HFFc6 (cell line): ENCODE measurements around the gene CAVIN1. TPM values are rescaled to one million over a fixed set of nuclear protein-coding genes. Genes with fewer than 3 reads are reported as not detected.

ENCODE experiments used
- DNase-seq: peaks from one replicate; pipeline ENCODE4 v3.0.0-alpha.2; 2018
- H3K27ac Mint-ChIP-seq: 2 replicates; pipeline ENCODE4 v1.8.0; 2020; ENCODE audit warnings: mild to moderate bottlenecking, mixed read lengths
- H3K27me3 Mint-ChIP-seq: 2 replicates; pipeline ENCODE4 v1.8.0; 2021; ENCODE audit warnings: mild to moderate bottlenecking, moderate library complexity, mixed read lengths; ENCODE audit not compliant: insufficient read depth
- H3K36me3 Mint-ChIP-seq: 2 replicates; pipeline ENCODE4 v1.8.0; 2021; ENCODE audit warnings: low read depth, mixed read lengths
- H3K4me1 Mint-ChIP-seq: 2 replicates; pipeline ENCODE4 v1.8.0; 2020; ENCODE audit warnings: low read depth, mixed read lengths
- H3K4me3 Mint-ChIP-seq: 2 replicates; pipeline ENCODE4 v1.8.0; 2020; ENCODE audit warnings: mild to moderate bottlenecking, moderate library complexity, mixed read lengths
- H3K9me3 Mint-ChIP-seq: 2 replicates; pipeline ENCODE4 v1.8.0; 2020; ENCODE audit warnings: mild to moderate bottlenecking, mixed read lengths
- total RNA-seq, 6 experiments: library from RNA; stranded (reverse); fragmentation: NEBNext Ultra II Directional; extraction: Animal tissue kit (Norgen Biotek cat#: 25700); gene quantifications; 2 replicates in 1 of 6; 3 replicates in 5 of 6; pipeline ENCODE4 v1.2.3, GENCODE V29; 2021
- TF ChIP-seq, protein P1 (sequence below): fragments of 200-600 bp; sonication (generic); IDR thresholded peaks from 2 replicates; pipeline ENCODE4 v1.5.0; 2021; ENCODE audit warnings: antibody characterized with exemption, mild to moderate bottlenecking

CAVIN1 gene
- total RNA-seq, 6 experiments from 2014 or later = 1,059 to 1,221 (median 1,100) TPM

DNA sequence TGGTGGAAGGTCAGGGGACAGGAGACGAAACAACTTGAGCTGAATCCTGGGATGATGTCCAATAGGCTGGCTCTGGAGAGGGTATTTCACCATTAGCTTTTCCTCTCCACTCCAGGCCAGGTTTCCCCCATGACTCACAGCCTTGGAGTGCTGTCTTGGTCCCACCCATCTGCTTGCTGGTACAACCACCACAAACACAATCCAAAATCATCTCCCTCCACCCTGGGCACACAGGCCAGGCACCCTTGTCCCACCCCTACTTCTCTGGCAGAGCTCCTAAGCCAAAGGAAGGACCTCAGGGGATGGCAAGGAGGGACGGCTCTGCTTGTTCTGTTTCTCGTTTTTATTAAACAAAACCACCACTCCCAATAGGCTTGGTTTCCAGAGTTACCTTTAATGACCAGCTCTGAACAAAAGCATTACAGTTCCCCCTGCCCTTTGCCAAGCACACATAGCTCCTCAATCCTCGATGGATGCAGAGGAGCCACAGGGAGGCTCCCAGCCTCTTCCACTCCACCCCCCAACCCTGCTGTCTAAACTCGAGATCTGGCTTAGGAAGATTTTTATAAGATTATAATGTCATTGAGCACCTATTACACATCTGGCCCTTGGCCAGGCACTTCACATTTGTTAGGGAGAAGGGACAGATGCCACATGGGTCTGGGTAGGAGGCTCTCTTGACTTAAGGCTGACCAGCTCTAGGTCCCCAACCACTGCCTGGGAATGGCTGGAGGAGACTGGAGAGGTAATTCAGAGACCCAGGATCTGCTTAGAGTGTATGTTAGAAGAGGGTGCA, 13.3 kb downstream of the CAVIN1 start:
- H3K27me3 Mint-ChIP-seq = no peaks in the 10 kb centered on the region; the same call in 1 of the 2 replicates
- peaks cover 76% of the 10 kb centered on the region for H3K4me1 Mint-ChIP-seq
- H3K4me3 Mint-ChIP-seq = peak overlapping the region; percentile 69
- peaks cover 24% of the 10 kb centered on the region for H3K36me3 Mint-ChIP-seq
- H3K9me3 Mint-ChIP-seq = no peaks in the 10 kb centered on the region
- DNase-seq = peak; percentile 84
- TF ChIP-seq, protein P1, sequence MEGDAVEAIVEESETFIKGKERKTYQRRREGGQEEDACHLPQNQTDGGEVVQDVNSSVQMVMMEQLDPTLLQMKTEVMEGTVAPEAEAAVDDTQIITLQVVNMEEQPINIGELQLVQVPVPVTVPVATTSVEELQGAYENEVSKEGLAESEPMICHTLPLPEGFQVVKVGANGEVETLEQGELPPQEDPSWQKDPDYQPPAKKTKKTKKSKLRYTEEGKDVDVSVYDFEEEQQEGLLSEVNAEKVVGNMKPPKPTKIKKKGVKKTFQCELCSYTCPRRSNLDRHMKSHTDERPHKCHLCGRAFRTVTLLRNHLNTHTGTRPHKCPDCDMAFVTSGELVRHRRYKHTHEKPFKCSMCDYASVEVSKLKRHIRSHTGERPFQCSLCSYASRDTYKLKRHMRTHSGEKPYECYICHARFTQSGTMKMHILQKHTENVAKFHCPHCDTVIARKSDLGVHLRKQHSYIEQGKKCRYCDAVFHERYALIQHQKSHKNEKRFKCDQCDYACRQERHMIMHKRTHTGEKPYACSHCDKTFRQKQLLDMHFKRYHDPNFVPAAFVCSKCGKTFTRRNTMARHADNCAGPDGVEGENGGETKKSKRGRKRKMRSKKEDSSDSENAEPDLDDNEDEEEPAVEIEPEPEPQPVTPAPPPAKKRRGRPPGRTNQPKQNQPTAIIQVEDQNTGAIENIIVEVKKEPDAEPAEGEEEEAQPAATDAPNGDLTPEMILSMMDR = no peak
- peak overlapping the region; percentile 86 for H3K27ac Mint-ChIP-seq

DNA sequence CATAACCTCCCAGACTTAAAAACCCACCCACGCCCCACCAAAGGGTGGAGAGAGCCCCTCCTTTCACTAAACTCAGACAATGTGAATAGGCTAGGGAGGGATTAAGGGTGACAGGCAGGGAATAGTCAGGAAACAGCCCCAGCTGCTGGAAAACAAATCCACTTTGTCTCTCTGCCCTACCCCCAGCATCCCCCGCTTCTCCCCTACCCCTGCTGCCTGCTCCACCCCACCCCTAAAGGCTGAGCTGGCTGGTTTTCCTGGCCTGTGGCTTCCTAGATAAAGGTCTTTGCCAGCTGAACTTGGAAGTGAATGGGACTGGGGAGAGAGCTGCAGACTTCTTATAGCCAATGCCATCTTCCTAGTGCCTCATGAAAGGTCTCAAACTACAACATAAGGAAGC, 15.0 kb downstream of the CAVIN1 start:
- TF ChIP-seq, protein P1 = no peak
- Mint-ChIP-seq H3K4me1 (peaks cover 73% of the 10 kb centered on the region), H3K9me3 (no peaks in the 10 kb centered on the region), H3K4me3 (peak overlapping the region; percentile 69), H3K27ac (peak overlapping the region; percentile 86), H3K27me3 (no peaks in the 10 kb centered on the region; the same call in none of the 2 replicates), H3K36me3 (peaks cover 30% of the 10 kb centered on the region)
- DNase-seq = no peak

DNA sequence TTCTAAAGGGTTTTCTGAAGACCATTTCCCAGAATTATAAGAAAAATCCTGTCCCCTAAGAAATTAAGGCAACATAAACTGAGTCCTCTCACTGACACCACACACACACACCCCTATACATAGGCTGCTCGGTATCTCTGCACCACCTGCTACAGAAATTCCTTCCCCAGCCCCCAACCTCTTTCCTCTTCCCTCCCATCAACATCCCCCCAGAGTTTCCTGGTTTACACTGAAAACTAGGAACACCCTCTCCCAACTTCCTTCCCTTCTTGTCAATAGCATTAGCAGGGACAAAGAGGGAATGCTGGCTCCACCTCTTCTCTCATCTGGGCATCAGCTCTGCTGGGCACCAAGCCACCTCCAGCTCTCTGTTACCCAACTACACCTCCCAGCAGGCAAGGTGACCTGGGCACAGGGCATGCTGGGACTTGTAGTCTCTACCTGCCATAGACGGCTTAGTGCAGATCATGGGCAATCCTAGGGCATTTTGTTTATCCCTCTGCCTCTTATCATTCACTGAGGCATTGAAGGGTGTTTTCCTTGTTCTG, 15.7 kb downstream of the CAVIN1 start:
- Mint-ChIP-seq H3K27ac (peak overlapping the region; percentile 86), H3K4me3 (peak overlapping the region; percentile 69), H3K9me3 (no peaks in the 10 kb centered on the region), H3K4me1 (peaks cover 79% of the 10 kb centered on the region), H3K27me3 (no peaks in the 10 kb centered on the region; the same call in none of the 2 replicates), H3K36me3 (peaks cover 34% of the 10 kb centered on the region)
- peak; percentile 42 for DNase-seq
- TF ChIP-seq, protein P1 = no peak

DNA sequence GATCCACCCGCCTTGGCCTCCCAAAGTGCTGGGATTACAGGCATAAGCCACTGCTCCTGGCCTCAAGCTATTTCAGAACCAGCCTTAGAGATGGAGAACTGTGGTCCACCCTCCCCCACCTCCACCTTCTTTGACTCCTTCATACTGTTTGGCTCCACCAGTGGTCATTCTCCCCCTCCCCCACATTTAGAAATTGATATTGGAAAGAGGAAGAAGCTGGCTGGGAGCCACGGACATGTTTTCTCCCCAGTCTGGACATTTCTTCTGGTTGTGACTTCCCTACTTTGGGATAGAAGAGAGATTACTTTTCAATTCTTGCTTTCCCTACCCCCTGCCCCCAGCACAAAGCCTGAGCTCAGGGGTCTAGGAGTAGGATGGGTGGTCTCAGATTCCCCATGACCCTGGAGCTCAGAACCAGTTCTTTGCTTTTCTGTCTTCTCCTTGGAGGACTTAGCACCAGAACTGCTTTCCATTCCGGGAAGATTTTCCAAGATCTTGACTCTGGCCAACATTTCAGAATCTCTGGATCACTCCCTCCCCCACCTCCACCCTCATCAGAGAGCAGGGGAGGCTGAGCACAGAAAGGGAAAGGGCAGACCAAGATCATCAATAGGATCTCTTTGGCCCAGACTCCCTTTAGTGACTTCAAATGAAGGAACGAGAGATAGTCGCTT, 16.3 kb downstream of the CAVIN1 start:
- H3K4me3 Mint-ChIP-seq = peak overlapping the region; percentile 59
- H3K9me3 Mint-ChIP-seq = no peaks in the 10 kb centered on the region
- TF ChIP-seq, protein P1 = no peak
- H3K36me3 Mint-ChIP-seq = peaks cover 34% of the 10 kb centered on the region
- H3K4me1 Mint-ChIP-seq = peaks cover 79% of the 10 kb centered on the region
- no peaks in the 10 kb centered on the region; the same call in none of the 2 replicates for H3K27me3 Mint-ChIP-seq
- DNase-seq = no peak
- H3K27ac Mint-ChIP-seq = peak overlapping the region; percentile 86

DNA sequence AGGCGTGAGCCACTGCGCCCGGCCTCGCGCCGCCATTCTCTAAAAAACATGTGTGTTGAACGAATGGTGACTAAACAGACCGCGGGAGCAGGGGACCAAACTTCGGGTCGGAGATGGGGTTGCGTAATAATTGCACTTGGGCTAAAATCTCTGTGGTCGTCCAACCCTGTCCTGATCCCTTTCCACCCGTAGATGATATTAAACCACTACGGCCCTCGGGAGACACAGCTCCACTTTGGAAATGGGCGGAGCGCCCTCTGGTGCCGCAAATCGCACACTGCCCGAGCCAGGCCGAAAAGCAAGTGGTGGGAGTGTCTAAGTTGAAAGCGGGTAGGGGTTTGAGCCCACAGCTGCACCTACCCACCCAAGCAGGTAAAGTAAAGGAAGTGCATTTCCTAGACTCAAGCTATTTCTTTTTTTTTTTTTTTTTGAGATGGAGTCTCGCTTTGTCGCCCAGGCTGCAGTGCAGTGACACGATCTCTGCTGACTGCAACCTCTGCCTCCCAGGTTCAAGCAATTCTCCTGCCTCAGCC, 17.0 kb downstream of the CAVIN1 start:
- no peak overlapping the region for H3K4me3 Mint-ChIP-seq
- TF ChIP-seq, protein P1 = peak; percentile 84
- peak overlapping the region; percentile 48; the same call in 1 of the 2 replicates for H3K27ac Mint-ChIP-seq
- H3K27me3 Mint-ChIP-seq = no peaks in the 10 kb centered on the region; the same call in none of the 2 replicates
- DNase-seq = peak; percentile 42
- peaks cover 34% of the 10 kb centered on the region for H3K36me3 Mint-ChIP-seq
- no peaks in the 10 kb centered on the region for H3K9me3 Mint-ChIP-seq
- H3K4me1 Mint-ChIP-seq = peaks cover 73% of the 10 kb centered on the region
